Endothelial cell of umbilical vein (primary cell): Measurements from ENCODE around the gene ADCY3. TPM values are rescaled to one million over a fixed set of nuclear protein-coding genes. Genes with fewer than 3 reads are reported as not detected.

ENCODE experiments used
- BruUV-seq: library from RNA; stranded (reverse); fragments of 400-500 nt; replicated peaks from 2 replicates; lab custom pipeline; 2021; lab: Mats Ljungman, UMichigan
- CTCF ChIA-PET: fragments of 300-600, 350-600 bp; sonication (Branson Sonifier 250); formaldehyde crosslinking; loops from one replicate; lab custom pipeline; 2021; ENCODE audit warnings: antibody characterized with exemption, inconsistent platforms; lab: Charles Lee
- POLR2A ChIA-PET: fragments of 300-600, 350-600 bp; sonication (Branson Sonifier 250); formaldehyde crosslinking; loops from one replicate; lab custom pipeline; 2021; ENCODE audit warnings: antibody characterized with exemption, inconsistent platforms; lab: Charles Lee
- DNase-seq: peaks from one replicate; pipeline ENCODE4 v3.0.0-alpha.2; 2011; ENCODE audit warnings: low read depth, low spot score
- FAIRE-seq: peaks from 2 replicates; lab custom pipeline; 2011; peaks lifted over from hg19 to GRCh38; lab: Jason Lieb, UNC
- H2AFZ ChIP-seq: 2 replicates; pipeline ENCODE4 v1.6.0; 2012; ENCODE audit warnings: low read depth, low read length, control low read depth, inconsistent platforms
- H3K27ac ChIP-seq: 2 replicates; pipeline ENCODE4 v1.5.1; 2011; ENCODE audit warnings: low read depth, mild to moderate bottlenecking, control low read depth, low read length, moderate library complexity; ENCODE audit not compliant: insufficient read depth
- H3K27me3 ChIP-seq, 2 experiments: 2 replicates each; pipeline versions ENCODE4 v1.6.0 to v1.6.1; 2011; ENCODE audit warnings: low read length in 2 of 2, mixed read lengths in 1 of 2; ENCODE audit not compliant: control insufficient read depth in 2 of 2, insufficient read depth in 2 of 2
- H3K36me3 ChIP-seq, 2 experiments: 2 replicates in 1 of 2; 3 replicates in 1 of 2; pipeline ENCODE4 v1.5.1; 2011; ENCODE audit warnings: low read length in 2 of 2, mild to moderate bottlenecking in 1 of 2, moderate library complexity in 1 of 2; ENCODE audit not compliant: control insufficient read depth in 2 of 2, insufficient read depth in 2 of 2; ENCODE audit errors: extremely low read depth in 1 of 2
- H3K4me1 ChIP-seq: 3 replicates; pipeline ENCODE4 v1.5.1; 2011; ENCODE audit warnings: mild to moderate bottlenecking, low read length; ENCODE audit not compliant: control insufficient read depth, insufficient read depth; ENCODE audit errors: extremely low read depth
- H3K4me2 ChIP-seq: 2 replicates; pipeline ENCODE4 v1.6.1; 2011; ENCODE audit warnings: low read length, control low read depth, mixed read lengths; ENCODE audit not compliant: insufficient read depth
- H3K4me3 ChIP-seq, 3 experiments: fragments of 200-600 bp in 1 of 3; sonication (generic), shearing (Covaris generic) in 1 of 3; replicated peaks in 1 of 3; 2 replicates each; pipeline ENCODE4 v1.5.1; 2011 to 2016; ENCODE audit warnings: control low read depth in 3 of 3, low read length in 3 of 3, mild to moderate bottlenecking in 2 of 3, inconsistent platforms in 1 of 3, low read depth in 1 of 3, moderate library complexity in 1 of 3; ENCODE audit not compliant: insufficient read depth in 1 of 3
- H3K79me2 ChIP-seq: 2 replicates; pipeline ENCODE4 v1.6.0; 2012; ENCODE audit warnings: low read length, inconsistent platforms; ENCODE audit not compliant: control insufficient read depth, insufficient read depth
- H3K9ac ChIP-seq: replicated peaks from 2 replicates; pipeline ENCODE3; 2011; ENCODE audit warnings: low read length, control low read depth; ENCODE audit not compliant: insufficient read depth; ENCODE audit errors: extremely low read depth
- H3K9me1 ChIP-seq: replicated peaks from 3 replicates; pipeline ENCODE4 v1.6.0; 2011; ENCODE audit warnings: mild to moderate bottlenecking, low read length; ENCODE audit not compliant: control insufficient read depth, insufficient read depth; ENCODE audit errors: extremely low read depth
- H3K9me3 ChIP-seq: replicated peaks from 2 replicates; pipeline ENCODE4 v1.5.1; 2012; ENCODE audit warnings: low read length, inconsistent platforms; ENCODE audit not compliant: control insufficient read depth, insufficient read depth
- H4K20me1 ChIP-seq: replicated peaks from 2 replicates; pipeline ENCODE3; 2011; ENCODE audit warnings: mild to moderate bottlenecking, low read length; ENCODE audit not compliant: control insufficient read depth, insufficient read depth; ENCODE audit errors: extremely low read depth
- CTCF ChIP-seq, 2 donors: IDR thresholded peaks; 1 replicate in 1 of 2; 2 replicates in 1 of 2; pipeline ENCODE4 v1.5.1; 2011; ENCODE audit warnings: low read length in 2 of 2, mild to moderate bottlenecking in 2 of 2, moderate library complexity in 2 of 2, control low read depth in 1 of 2, inconsistent platforms in 1 of 2, low read depth in 1 of 2; ENCODE audit not compliant: insufficient read depth in 1 of 2; ENCODE audit errors: extremely low read depth in 1 of 2
- EZH2 ChIP-seq: IDR thresholded peaks from 2 replicates; pipeline ENCODE4 v1.6.1; 2012; ENCODE audit warnings: borderline replicate concordance, low read depth, mild to moderate bottlenecking, moderate library complexity, low read length, inconsistent platforms; ENCODE audit not compliant: severe bottlenecking
- FOS ChIP-seq: IDR thresholded peaks from 2 replicates; pipeline ENCODE4 v1.6.1; 2011; ENCODE audit warnings: mild to moderate bottlenecking, low read length, moderate library complexity, borderline replicate concordance; ENCODE audit not compliant: insufficient read depth
- GATA2 ChIP-seq: IDR thresholded peaks from 2 replicates; pipeline ENCODE4 v1.7.0; 2011; ENCODE audit warnings: low read depth, mild to moderate bottlenecking, moderate library complexity, mixed read lengths, low read length; ENCODE audit not compliant: insufficient read length, insufficient read depth
- JUN ChIP-seq: IDR thresholded peaks from 2 replicates; pipeline ENCODE4 v1.6.1; 2011; ENCODE audit warnings: borderline replicate concordance, low read depth; ENCODE audit not compliant: insufficient read length, insufficient read depth
- MAX ChIP-seq: IDR thresholded peaks from 2 replicates; pipeline ENCODE4 v1.6.1; 2011; ENCODE audit not compliant: insufficient read depth, insufficient read length
- MYC ChIP-seq: IDR thresholded peaks from one replicate; pipeline ENCODE4 v1.6.1; 2011; ENCODE audit warnings: mild to moderate bottlenecking, low read depth, low read length
- POLR2A ChIP-seq: IDR thresholded peaks from 2 replicates; pipeline ENCODE4 v1.6.1; 2012; ENCODE audit warnings: low read depth, mild to moderate bottlenecking, control low read depth, low read length
- POLR2AphosphoS5 ChIP-seq: IDR thresholded peaks from 2 replicates; pipeline ENCODE4 v1.6.1; 2012; ENCODE audit warnings: low read depth, mild to moderate bottlenecking, control low read depth, low read length, moderate library complexity; ENCODE audit not compliant: insufficient read depth
- dilution Hi-C: fragments of 300-500 bp; cut with MboI; formaldehyde crosslinking; loops from one replicate; pipeline ENCODE4 v1.15.0; 2019; ENCODE audit warnings: low sequenced_read_pairs; ENCODE audit not compliant: extremely low pct_ligation_motif_present
- intact Hi-C: fragments of 100-400 bp; cut with micrococcal nuclease; formaldehyde crosslinking; loops from one replicate; pipeline ENCODE4 v1.10.0; 2022
- polyA plus RNA-seq, 4 experiments: library from polyadenylated mRNA; depleted of rRNA in 3 of 4; stranded (reverse) in 3 of 4; unstranded in 1 of 4; fragments of >200 nt; gene quantifications; 2 replicates each; pipeline versions ENCODE4 v1.2.1 to v1.2.3, GENCODE V29; 2011 to 2012; ENCODE audit warnings: missing spikeins in 1 of 4
- total RNA-seq: library from RNA; stranded (reverse); gene quantifications from 2 replicates; pipeline ENCODE4 v1.2.3, GENCODE V29; 2021

ADCY3 gene
- total and polyA plus RNA-seq, 2 donors (not counting 3 experiments of a cell fraction or from before 2014, with no cell fraction given): 54.0 to 61.3 TPM

DNA sequence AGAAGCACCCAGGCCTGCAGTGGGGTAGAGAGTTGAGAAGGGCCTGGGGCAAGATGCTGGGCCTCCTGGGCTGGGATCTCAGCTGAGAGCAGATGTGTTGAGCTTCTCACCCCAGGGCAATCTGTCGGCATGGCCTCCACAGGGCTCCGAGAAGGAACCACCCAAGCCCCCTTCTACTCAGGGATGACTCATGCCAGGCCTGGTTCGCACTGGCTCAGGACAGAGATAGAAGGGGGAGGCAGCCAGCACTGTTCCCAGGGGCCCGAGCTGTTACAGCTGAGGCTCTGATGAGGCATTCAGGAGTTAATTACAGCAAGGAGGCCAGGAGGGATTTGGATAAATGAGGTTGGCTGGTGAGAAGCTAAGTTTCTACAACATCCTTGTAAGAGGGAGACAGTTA lies 64.3 kb downstream of the ADCY3 start:
- H2AFZ ChIP-seq: no peak overlapping the region
- H3K4me2 ChIP-seq: no peak overlapping the region
- FAIRE-seq: no peak

More for the DNA sequence above, 64.3 kb downstream of the ADCY3 start:
- intact Hi-C loops (no loop called here), dilution Hi-C loops (no loop called here)
- H3K4me3 ChIP-seq: no peak overlapping the region
- no peaks in the 10 kb centered on the region for H3K9me3 ChIP-seq
- H4K20me1 ChIP-seq: no peaks in the 10 kb centered on the region
- no peaks in the 10 kb centered on the region for H3K9me1 ChIP-seq
- H3K27ac ChIP-seq: no peak overlapping the region
- H3K4me1 ChIP-seq: no peaks in the 10 kb centered on the region
- no peak overlapping the region for H3K9ac ChIP-seq
- BruUV-seq: no TSS peak
- no peaks in the 10 kb centered on the region for H3K36me3 ChIP-seq
- CTCF ChIA-PET: no interaction called here
- H3K27me3 ChIP-seq: no peaks in the 10 kb centered on the region
- DNase-seq: no peak
- H3K79me2 ChIP-seq: no peaks in the 10 kb centered on the region
- TF ChIP-seq MAX (no peak), POLR2AphosphoS5 (no peak), POLR2A (no peak), CTCF (IDR thresholded peaks at IDR 0.05; ENCODE audit: extremely low read depth in 1 of 2, insufficient read depth in 1 of 2, low read depth in 1 of 2, low read length in 2 of 2) (no peak), MYC (no peak), GATA2 (no peak), JUN (no peak), EZH2 (no peak), FOS (no peak)
- POLR2A ChIA-PET: no interaction called here
